CD14-positive monocyte (primary cell): ENCODE measurements around the gene JPT1. TPM values are rescaled to one million over a fixed set of nuclear protein-coding genes. Genes with fewer than 3 reads are reported as not detected.

Experiments
- DNase-seq, 3 donors: peaks; one replicate each; pipeline ENCODE4 v3.0.0-alpha.2; 2011 to 2022
- H2AFZ ChIP-seq: 2 replicates; pipeline ENCODE4 v1.6.0; 2012; ENCODE audit warnings: mild to moderate bottlenecking, low read depth, low read length, inconsistent platforms; ENCODE audit not compliant: insufficient read depth, poor library complexity, severe bottlenecking
- H3K27ac ChIP-seq, 2 donors: 1 replicate in 1 of 2; 2 replicates in 1 of 2; pipeline ENCODE4 v1.5.1; 2012 to 2013; ENCODE audit warnings: low read length in 2 of 2, control low read depth in 1 of 2, inconsistent platforms in 1 of 2, low read depth in 1 of 2, mild to moderate bottlenecking in 1 of 2
- H3K27me3 ChIP-seq, 2 donors: one replicate each; pipeline versions ENCODE4 v1.6.0 to v1.6.1; 2011 to 2013; ENCODE audit warnings: low read length in 2 of 2; ENCODE audit not compliant: control insufficient read depth in 2 of 2, insufficient read depth in 2 of 2
- H3K36me3 ChIP-seq, 2 donors: replicated peaks in 1 of 2; 1 replicate in 1 of 2; 2 replicates in 1 of 2; pipeline versions ENCODE4 v1.5.1 to v1.6.1; 2012 to 2013; ENCODE audit warnings: low read length in 2 of 2, control low read depth in 1 of 2, inconsistent platforms in 1 of 2, mild to moderate bottlenecking in 1 of 2; ENCODE audit not compliant: insufficient read depth in 2 of 2, control insufficient read depth in 1 of 2
- H3K4me1 ChIP-seq, 2 donors: 1 replicate in 1 of 2; 2 replicates in 1 of 2; pipeline versions ENCODE4 v1.5.1 to v1.6.1; 2012 to 2013; ENCODE audit warnings: low read length in 2 of 2, control low read depth in 1 of 2, inconsistent platforms in 1 of 2, mild to moderate bottlenecking in 1 of 2, moderate library complexity in 1 of 2; ENCODE audit not compliant: insufficient read depth in 2 of 2, control insufficient read depth in 1 of 2
- H3K4me2 ChIP-seq: replicated peaks from 2 replicates; pipeline ENCODE3; 2012; ENCODE audit warnings: low read length, moderate library complexity, mild to moderate bottlenecking; ENCODE audit not compliant: poor library complexity, severe bottlenecking; ENCODE audit errors: extremely low read depth
- H3K4me3 ChIP-seq, 3 experiments: fragments of 200-600 bp in 1 of 3; sonication (generic) in 1 of 3; replicated peaks in 1 of 3; 1 replicate in 2 of 3; 2 replicates in 1 of 3; pipeline ENCODE4 v1.5.1; 2011 to 2013; ENCODE audit warnings: low read length in 3 of 3, mild to moderate bottlenecking in 3 of 3, control low read depth in 2 of 3, low read depth in 2 of 3, inconsistent platforms in 1 of 3, moderate library complexity in 1 of 3
- H3K79me2 ChIP-seq: 2 replicates; pipeline ENCODE4 v1.6.0; 2012; ENCODE audit warnings: mild to moderate bottlenecking, control low read depth, inconsistent platforms, low read length, moderate library complexity; ENCODE audit not compliant: insufficient read depth
- H3K9ac ChIP-seq: 2 replicates; pipeline ENCODE4 v1.6.0; 2017; ENCODE audit warnings: low read length, mild to moderate bottlenecking; ENCODE audit not compliant: insufficient read depth, poor library complexity, severe bottlenecking
- H3K9me3 ChIP-seq, 2 donors: replicated peaks in 1 of 2; 1 replicate in 1 of 2; 2 replicates in 1 of 2; pipeline versions ENCODE4 v1.5.1 to v1.6.1; 2012 to 2013; ENCODE audit warnings: low read length in 2 of 2, control low read depth in 1 of 2; ENCODE audit not compliant: control insufficient read depth in 1 of 2, insufficient read depth in 1 of 2
- H4K20me1 ChIP-seq: 2 replicates; pipeline ENCODE4 v1.6.0; 2012; ENCODE audit warnings: mild to moderate bottlenecking, low read length, control low read depth, moderate library complexity; ENCODE audit not compliant: insufficient read depth
- H3K27ac Mint-ChIP-seq, 7 donors: one replicate each; pipeline ENCODE4 v1.8.0; 2020; ENCODE audit warnings: mild to moderate bottlenecking in 7 of 7, mixed read lengths in 7 of 7, moderate library complexity in 6 of 7, inconsistent platforms in 2 of 7
- H3K27me3 Mint-ChIP-seq, 3 donors: one replicate each; pipeline ENCODE4 v1.8.0; 2021 to 2022; ENCODE audit warnings: low read depth in 3 of 3, mild to moderate bottlenecking in 3 of 3, mixed read lengths in 3 of 3, moderate library complexity in 3 of 3, inconsistent platforms in 1 of 3
- H3K36me3 Mint-ChIP-seq, 2 donors: one replicate each; pipeline ENCODE4 v1.8.0; 2020; ENCODE audit warnings: mixed read lengths in 2 of 2, inconsistent platforms in 1 of 2, mild to moderate bottlenecking in 1 of 2
- H3K4me1 Mint-ChIP-seq: one replicate; pipeline ENCODE4 v1.8.0; 2020; ENCODE audit warnings: mild to moderate bottlenecking, mixed read lengths
- H3K4me3 Mint-ChIP-seq, 2 donors: one replicate each; pipeline ENCODE4 v1.8.0; 2020; ENCODE audit warnings: mild to moderate bottlenecking in 2 of 2, mixed read lengths in 2 of 2, moderate library complexity in 1 of 2
- H3K9me3 Mint-ChIP-seq, 7 donors: one replicate each; pipeline ENCODE4 v1.8.0; 2020 to 2022; ENCODE audit warnings: mixed read lengths in 7 of 7, mild to moderate bottlenecking in 6 of 7, moderate library complexity in 6 of 7, inconsistent platforms in 2 of 7
- CTCF ChIP-seq: fragments of 200-600 bp; IDR thresholded peaks from one replicate; pipeline ENCODE4 v1.8.0; 2022; ENCODE audit warnings: antibody characterized with exemption, mild to moderate bottlenecking
- WGBS: methylation state at CpG from one replicate; pipeline ENCODE4 v1.1.5; 2013; ENCODE audit warnings: missing lambda C conversion rate; ENCODE audit not compliant: insufficient coverage; 5-methylcytosine and 5-hydroxymethylcytosine counted together
- intact Hi-C, 2 donors: fragments of 100-400 bp; cut with micrococcal nuclease; formaldehyde crosslinking; loops; one replicate each; pipeline versions ENCODE4 v1.15.0 to v1.15.1; 2023
- polyA plus RNA-seq, 3 donors: library from polyadenylated mRNA; depleted of rRNA in 1 of 3; unstranded in 2 of 3; stranded (reverse) in 1 of 3; fragments of 300-500 nt in 2 of 3; fragments of >200 nt in 1 of 3; fragmentation: Illumina TruSeq in 2 of 3; gene quantifications; 1 replicate in 2 of 3; 2 replicates in 1 of 3; pipeline ENCODE4 v1.2.3, GENCODE V29; 2012 to 2021

JPT1 gene
- polyA plus RNA-seq, 3 donors = 79.7 to 181 (median 156) TPM

- Histone ChIP-seq H3K4me2 (no peak overlapping the region), H3K4me3 (no peak overlapping the region), H4K20me1 (peaks cover 4% of the 10 kb centered on the region), H3K9ac (no peak overlapping the region), H3K27me3 (no peaks in the 10 kb centered on the region), H3K9me3 (no peaks in the 10 kb centered on the region), H3K27ac (no peak overlapping the region), H3K4me1 (peaks cover 35 to 36% of the 10 kb centered on the region in 2 donors), H3K36me3 (peaks cover 42 to 54% of the 10 kb centered on the region in 2 donors), H2AFZ (no peak overlapping the region), H3K79me2 (peaks cover 2% of the 10 kb centered on the region)
- Mint-ChIP-seq H3K4me1 (peaks cover 39% of the 10 kb centered on the region), H3K4me3 (no peak overlapping the region), H3K27ac (peak overlapping the region in 2 of 7 donors; percentile 8 to 46), H3K36me3 (peaks cover 52 to 82% of the 10 kb centered on the region in 2 donors), H3K27me3 (peaks cover 0 to 4% (median 3%) of the 10 kb centered on the region in 3 donors), H3K9me3 (peaks cover 0 to 2% (median 0%) of the 10 kb centered on the region in 7 donors)
- DNase-seq = no peak
- no peak for TF ChIP-seq CTCF
- intact Hi-C loops = no loop called here
- WGBS = 98% methylated on average over 31 of the region's 31 CpGs
Measured at GRCh38 chr17:75099881-75100595, 54.3 kb downstream of the JPT1 start.

- Histone ChIP-seq H3K9me3 (no peaks in the 10 kb centered on the region), H3K79me2 (peaks cover 11% of the 10 kb centered on the region), H3K4me1 (peaks cover 43 to 44% of the 10 kb centered on the region in 2 donors), H2AFZ (no peak overlapping the region), H3K9ac (no peak overlapping the region), H3K27me3 (no peaks in the 10 kb centered on the region), H3K36me3 (peaks cover 36 to 46% of the 10 kb centered on the region in 2 donors), H3K27ac (no peak overlapping the region), H3K4me3 (no peak overlapping the region), H3K4me2 (no peak overlapping the region), H4K20me1 (peaks cover 4% of the 10 kb centered on the region)
- Mint-ChIP-seq H3K4me3 (peak overlapping the region in 1 of 2 donors; percentile 37), H3K36me3 (peaks cover 42 to 78% of the 10 kb centered on the region in 2 donors), H3K9me3 (peaks cover 0 to 2% (median 0%) of the 10 kb centered on the region in 7 donors), H3K27me3 (peaks cover 0 to 4% (median 3%) of the 10 kb centered on the region in 3 donors), H3K27ac (peak overlapping the region in 2 of 7 donors; percentile 37 to 54), H3K4me1 (peaks cover 41% of the 10 kb centered on the region)
- 94% methylated on average over 5 of the region's 7 CpGs for WGBS
- intact Hi-C loops = no loop called here
- DNase-seq = no peak
- no peak for TF ChIP-seq CTCF
Measured at GRCh38 chr17:75098861-75099260, 55.5 kb downstream of the JPT1 start.
